ENCODE measurements around the gene TFF2.

The TFF2 gene

DNA sequence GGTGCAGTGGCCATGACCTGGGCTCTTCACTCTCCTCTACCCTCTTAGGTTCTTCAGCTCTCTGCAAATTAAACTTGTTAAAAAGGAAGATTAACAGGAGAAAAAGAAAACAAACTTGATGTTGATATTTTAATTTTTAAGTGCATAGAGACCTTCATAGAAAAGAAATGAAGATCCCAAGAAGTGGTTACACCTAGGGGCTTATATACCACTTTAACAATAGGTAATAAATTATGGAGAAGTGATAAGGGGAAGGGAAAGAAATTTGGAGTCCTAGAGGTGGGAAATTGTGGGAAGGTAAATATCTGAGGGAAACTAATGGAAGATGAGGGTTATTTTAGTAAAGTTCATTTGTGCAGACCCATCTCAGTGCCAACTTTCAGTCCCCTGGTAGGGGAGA lies 19.1 kb downstream of the TFF2 start:
- in situ Hi-C loops (cut with MboI; ENCODE audit: low pct_unique_long_range_greater_than_20kb, low sequenced_read_pairs, unreplicated experiment): loop anchor here (25.0 kb wide), 1 partner anchor 481 kb away; no protein-coding TSS in a partner anchor
- TF ChIP-seq, protein P1, sequence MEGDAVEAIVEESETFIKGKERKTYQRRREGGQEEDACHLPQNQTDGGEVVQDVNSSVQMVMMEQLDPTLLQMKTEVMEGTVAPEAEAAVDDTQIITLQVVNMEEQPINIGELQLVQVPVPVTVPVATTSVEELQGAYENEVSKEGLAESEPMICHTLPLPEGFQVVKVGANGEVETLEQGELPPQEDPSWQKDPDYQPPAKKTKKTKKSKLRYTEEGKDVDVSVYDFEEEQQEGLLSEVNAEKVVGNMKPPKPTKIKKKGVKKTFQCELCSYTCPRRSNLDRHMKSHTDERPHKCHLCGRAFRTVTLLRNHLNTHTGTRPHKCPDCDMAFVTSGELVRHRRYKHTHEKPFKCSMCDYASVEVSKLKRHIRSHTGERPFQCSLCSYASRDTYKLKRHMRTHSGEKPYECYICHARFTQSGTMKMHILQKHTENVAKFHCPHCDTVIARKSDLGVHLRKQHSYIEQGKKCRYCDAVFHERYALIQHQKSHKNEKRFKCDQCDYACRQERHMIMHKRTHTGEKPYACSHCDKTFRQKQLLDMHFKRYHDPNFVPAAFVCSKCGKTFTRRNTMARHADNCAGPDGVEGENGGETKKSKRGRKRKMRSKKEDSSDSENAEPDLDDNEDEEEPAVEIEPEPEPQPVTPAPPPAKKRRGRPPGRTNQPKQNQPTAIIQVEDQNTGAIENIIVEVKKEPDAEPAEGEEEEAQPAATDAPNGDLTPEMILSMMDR (IDR thresholded peaks at IDR 0.05; ENCODE audit: extremely low read depth, insufficient read depth, missing control alignments): no peak
- no peak for DNase-seq (ENCODE audit: low spot score)

DNA sequence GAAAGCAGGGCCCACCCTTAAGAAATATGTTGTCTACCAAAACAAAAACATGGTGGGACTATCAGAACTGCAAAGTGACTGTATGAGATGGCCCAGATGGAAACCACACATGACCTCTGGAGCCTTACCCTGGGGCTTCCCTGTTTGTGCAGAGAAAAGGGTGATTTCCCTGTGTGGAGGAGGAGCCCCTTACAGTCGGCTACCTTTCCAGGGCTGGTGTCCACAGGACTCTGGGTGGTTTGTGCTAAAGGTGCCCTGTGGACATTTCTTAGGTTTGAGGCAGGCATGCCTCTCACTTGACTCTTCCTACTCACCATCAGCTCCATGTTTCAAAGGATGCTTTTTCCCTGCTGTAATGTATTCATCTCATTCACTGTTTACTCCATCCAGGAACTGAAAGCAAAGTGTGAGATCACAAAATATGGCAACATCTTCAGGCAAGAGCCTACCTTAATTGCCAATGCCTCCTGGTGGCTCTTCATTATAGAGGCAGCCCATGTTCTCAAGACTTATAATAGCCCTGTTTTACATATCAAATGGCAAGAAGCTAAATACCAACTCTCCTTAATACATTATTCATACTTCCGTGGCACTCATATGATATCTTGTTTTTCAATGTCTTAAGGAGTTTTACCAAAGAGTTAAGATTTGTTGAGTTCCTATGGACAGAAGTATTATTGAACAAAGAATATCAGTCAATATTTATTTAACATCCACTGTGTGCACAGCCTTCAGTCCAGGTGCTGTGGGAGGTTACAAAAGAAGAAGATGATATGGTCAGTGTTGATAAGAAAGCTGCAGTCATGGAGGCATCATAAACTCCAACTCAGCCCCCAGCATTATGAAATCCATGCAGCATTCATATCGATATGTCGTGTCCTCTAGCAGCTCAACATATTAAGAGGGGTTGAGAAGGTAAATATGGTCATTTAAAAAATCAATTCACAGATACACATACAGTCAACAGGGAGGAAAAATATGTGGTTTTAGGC lies 20.1 kb downstream of the TFF2 start:
- in situ Hi-C loops (cut with MboI; ENCODE audit: low pct_unique_long_range_greater_than_20kb, low sequenced_read_pairs, unreplicated experiment): loop anchor here (25.0 kb wide), 1 partner anchor 482 kb away; no protein-coding TSS in a partner anchor

DNA sequence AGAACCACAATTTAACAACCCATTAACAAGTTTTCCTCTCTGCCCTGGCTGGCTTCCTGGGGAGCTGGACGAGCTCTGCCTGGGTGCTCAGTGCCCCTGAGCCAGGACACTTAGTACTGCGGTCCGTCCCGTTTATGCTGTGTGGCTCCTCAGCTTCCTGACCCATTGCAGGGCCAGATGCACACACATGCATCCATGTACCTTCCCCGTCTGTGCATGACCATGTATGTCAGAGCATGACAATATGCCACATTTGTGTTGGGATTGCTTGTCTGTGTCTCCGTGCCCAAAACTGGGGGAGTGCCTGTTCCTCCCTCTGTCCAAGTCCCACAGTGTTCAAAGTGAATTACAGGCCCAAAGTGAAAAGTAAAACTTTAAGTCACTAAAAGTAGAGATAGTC lies 25.9 kb downstream of the TFF2 start:
- TF ChIP-seq, protein P1 (IDR thresholded peaks at IDR 0.05; ENCODE audit: extremely low read depth, insufficient read depth, missing control alignments): no peak
- in situ Hi-C loops (cut with MboI; ENCODE audit: low pct_unique_long_range_greater_than_20kb, low sequenced_read_pairs, unreplicated experiment): loop anchor here (25.0 kb wide), 1 partner anchor 487 kb away; no protein-coding TSS in a partner anchor
- no peak for DNase-seq (ENCODE audit: low spot score)

More for the DNA sequence above, 20.1 kb downstream of the TFF2 start:
- DNase-seq (ENCODE audit: low spot score): peak; percentile 60
- TF ChIP-seq, protein P1 (IDR thresholded peaks at IDR 0.05; ENCODE audit: extremely low read depth, insufficient read depth, missing control alignments): no peak

DNA sequence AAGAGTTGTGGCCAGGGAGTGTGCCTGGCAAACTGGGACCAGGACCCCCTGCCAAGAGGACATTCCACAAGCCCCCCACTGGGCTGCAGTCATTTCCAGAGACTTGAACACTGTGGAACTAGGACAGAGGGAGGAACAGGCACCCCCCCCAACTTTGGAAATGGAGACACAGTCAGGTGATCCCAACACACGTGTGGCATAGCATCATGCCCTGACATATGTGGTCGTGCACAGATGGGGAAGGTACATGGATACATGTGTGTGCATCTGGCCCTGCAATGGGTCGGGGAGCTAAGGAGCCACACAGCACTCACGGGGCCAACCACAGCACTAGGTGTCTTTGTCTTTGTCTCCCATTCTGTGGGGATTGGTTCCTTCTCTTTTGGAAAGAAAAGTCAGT lies 28.9 kb downstream of the TFF2 start:
- DNase-seq (ENCODE audit: low spot score): no peak
- TF ChIP-seq, protein P1 (IDR thresholded peaks at IDR 0.05; ENCODE audit: extremely low read depth, insufficient read depth, missing control alignments): no peak
- in situ Hi-C loops (cut with MboI; ENCODE audit: low pct_unique_long_range_greater_than_20kb, low sequenced_read_pairs, unreplicated experiment): no loop called here

DNA sequence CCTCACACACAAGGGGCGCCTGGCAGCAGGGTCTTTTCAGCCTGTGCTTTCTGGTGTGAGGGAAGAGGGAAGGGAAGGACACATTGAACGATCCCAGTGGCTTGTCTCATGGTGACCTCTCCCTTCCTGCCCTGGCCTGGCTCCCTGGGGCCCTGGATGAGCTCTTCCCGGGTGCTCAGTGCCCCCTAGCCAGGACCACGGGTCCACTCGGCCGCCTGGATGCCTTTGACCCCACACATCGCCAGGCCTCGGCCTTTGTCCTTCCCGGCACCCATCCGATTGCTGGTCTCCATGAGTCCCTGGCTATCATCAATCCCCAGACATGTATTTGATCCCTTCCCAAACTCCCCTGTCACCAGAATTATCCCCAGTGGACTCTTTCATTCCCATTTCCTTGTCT lies 29.6 kb downstream of the TFF2 start:
- TF ChIP-seq, protein P1 (IDR thresholded peaks at IDR 0.05; ENCODE audit: extremely low read depth, insufficient read depth, missing control alignments): no peak
- in situ Hi-C loops (cut with MboI; ENCODE audit: low pct_unique_long_range_greater_than_20kb, low sequenced_read_pairs, unreplicated experiment): no loop called here
- DNase-seq (ENCODE audit: low spot score): no peak

DNA sequence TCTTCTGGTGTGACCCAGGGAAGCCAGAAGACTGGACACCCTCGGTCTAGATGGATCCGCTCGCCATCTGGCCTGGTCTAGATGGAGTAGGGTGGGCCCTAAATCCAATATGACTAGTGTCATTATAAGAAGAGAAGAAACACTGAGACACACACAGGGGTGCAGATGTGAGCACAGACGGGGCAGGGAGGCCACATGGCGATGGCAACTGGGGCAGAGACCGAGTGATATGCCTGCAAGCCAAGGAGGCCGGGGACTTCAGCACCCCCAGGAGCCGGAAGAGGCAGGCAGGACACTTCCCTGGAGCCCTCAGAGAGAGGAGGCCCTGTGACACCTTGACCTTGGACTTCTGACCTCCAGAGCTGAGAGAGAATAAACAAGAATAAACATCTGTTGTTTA lies 30.0 kb downstream of the TFF2 start:
- in situ Hi-C loops (cut with MboI; ENCODE audit: low pct_unique_long_range_greater_than_20kb, low sequenced_read_pairs, unreplicated experiment): no loop called here
- DNase-seq (ENCODE audit: low spot score): no peak
- TF ChIP-seq, protein P1 (IDR thresholded peaks at IDR 0.05; ENCODE audit: extremely low read depth, insufficient read depth, missing control alignments): no peak
